ENCODE data around the gene ZDHHC24.

ZDHHC24 gene

DNA sequence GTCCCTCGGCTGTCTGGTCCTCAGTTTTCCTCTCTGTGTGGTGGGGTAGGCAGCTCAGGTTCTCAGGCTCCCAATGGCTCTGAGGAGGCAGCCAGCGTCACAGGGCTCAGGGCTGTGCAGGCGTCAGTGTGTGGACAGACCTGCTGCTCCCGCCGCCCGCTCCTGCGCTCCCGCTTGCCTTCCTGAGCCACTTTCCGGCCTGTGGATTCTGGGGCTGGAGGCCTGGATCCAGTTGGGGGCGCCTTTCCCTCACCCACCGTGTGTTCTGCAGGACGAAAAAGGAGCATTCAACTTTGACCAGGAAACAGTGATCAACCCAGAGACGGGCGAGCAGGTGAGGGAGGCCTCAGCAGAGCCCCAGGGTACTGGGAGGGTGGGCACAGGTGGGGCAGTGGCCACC is 50.9 kb downstream of the ZDHHC24 start:
- DNase-seq (ENCODE audit: low spot score) = no peak

DNA sequence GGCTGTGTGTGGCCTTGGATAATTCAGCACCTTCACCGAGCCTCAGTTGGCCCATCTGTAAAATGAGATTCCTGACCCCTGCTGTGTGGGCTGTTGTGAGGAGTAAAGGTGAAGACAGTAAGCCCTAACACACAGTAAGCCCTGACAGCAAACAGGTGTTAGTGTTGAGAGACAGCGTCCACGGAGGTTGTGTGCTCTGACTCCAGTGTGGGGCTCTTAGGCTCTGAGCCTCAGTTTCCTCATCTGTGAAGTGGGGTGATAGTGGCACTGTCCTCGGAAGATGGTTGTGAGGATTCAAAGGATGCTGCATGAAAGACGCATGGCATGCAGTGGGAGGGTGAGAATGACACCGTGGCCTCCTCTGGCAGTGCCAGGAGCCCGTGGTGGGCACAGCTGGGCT is 51.4 kb downstream of the ZDHHC24 start:
- no peak for DNase-seq (ENCODE audit: low spot score)

DNA sequence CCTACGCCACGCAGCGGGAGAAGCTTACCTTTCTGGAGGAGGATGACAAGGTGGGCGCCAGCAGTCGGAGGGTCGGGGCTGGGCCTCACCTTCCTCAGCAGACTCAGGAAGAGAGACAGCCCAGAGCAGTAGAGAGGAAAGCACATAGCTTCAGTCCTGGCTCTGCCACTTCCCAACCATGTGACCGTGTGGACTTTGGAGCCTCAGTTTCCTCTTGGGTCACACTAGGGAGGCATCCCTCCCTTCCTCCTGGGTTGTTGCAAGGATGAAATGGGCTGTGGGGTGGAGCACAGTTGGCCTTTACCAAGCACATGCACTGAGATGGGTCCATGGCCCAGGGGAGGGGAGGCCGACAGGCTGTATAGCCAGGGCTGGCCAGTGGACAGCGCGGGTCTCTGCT is 52.7 kb downstream of the ZDHHC24 start:
- no peak for DNase-seq (ENCODE audit: low spot score)

DNA sequence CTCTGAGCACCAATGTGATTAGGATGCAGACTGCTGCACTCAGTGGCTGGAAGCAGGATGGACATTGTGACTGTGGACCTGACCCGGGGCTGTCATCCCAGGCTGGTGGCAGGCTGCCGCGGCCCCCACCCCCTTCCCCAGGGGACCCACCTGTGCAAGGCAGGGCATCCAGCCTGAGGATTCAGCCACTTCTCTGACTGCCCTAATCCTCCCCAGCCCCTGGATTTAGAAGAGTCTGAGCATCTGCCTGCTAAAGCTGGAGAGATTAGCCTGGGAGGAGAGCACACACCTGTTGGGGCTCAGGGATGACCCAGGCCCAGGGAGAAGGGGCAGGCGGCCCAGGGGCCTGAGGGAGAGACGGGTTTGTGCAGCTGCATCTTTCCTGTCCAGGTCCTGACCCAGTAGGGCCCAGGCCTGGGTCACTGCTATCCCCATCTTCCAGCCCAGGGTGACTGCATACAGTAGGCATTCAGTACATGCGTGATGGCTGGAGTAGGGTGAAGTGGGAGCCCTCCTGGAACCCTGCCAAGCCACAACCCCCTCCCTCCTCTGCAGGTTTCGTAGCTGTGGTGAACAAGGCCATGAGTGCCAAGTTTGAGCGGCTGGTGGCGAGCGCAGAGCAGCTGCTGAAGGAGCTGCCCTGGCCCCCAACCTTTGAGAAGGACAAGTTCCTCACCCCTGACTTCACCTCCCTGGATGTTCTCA is 53.5 kb downstream of the ZDHHC24 start:
- no peak for DNase-seq (ENCODE audit: low spot score)

DNA sequence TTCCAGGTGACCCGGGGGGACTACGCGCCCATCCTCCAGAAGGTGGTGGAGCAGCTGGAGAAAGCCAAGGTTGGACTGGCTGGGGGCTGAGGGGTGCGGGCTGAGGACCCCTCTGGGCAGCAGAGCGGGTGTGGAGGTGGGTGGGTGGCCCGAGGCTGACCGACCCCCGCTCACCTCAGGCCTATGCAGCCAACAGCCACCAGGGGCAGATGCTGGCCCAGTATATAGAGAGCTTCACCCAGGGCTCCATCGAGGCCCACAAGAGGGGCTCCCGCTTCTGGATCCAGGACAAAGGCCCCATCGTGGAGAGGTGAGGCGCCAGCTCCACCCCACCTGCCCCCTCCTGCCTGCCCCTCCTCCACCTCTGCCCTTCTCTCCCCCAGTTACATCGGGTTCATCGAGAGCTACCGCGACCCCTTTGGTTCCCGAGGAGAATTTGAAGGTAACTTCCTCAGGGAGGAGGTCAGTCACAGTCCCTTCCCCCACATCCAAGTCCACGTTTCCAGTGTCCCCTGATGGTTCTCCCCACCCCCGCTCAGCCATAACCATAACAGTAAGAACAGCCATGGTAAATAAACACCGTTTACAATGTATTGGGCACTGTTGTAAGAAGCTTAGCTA is 54.4 kb downstream of the ZDHHC24 start:
- DNase-seq (ENCODE audit: low spot score) = no peak

DNA sequence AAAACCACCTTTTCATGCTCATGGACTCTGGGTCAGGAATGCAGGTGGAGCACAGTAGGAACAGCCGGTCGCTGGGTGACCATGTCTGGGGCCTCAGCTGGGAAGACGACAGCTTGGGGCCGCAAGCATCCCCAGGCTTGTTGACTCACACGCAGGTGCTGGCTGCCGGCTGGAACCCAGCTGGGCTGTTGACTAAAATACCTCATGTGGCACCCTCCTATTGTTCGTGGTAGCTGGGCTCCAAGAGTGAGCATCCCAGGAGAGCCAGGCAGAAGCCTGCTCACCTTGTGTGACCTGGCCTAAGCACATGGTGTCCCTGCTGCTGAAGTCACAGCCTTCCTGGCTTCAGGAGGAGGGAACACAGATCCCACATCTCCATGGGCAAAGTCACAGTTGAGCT is 56.2 kb downstream of the ZDHHC24 start:
- no peak for DNase-seq (ENCODE audit: low spot score)

DNA sequence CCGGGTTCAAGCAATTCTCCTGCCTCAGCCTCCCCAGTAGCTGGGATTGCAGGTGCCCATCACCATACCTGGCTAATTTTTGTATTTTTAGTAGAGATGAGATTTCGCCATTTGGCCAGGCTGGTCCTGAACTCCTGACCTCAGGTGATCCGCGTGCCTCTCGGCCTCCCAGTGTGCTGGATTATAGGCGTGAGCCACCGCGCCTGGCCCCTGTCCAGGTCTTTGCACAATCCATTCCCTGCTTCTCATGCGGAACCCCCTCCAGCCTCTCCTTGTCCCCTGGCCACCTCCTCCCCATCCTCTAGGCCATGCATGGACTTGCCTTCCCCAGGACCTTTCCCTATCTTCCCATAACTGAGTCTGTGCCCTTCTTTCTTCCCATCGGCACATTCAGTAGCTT is 56.9 kb downstream of the ZDHHC24 start:
- no peak for DNase-seq (ENCODE audit: low spot score)

DNA sequence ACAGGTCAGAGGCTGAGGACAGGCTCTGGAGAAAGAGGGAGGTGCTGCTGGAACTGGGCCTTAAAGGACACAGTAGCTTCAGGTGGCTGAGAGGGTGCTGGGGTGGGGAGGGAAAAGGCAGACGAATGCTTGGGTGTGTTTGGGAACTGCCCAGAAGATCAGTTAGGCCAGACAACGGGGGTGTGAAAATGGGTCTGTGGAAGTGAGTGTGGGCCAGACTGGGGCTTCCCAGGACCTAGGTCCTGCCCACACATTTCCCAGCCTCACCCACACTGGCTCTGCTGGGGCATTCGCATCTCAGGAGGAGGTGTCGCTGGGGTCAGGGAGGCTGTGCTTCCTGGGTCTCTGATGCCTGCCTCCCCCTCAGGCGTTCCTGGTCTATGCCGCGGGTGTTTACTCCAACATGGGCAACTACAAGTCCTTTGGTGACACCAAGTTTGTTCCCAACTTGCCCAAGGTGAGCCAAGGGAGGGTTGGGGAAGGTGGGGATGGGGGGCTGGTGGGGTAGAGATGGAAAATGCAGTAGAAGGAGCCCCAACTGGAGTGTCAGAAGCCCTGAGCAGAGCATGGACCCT is 61.0 kb downstream of the ZDHHC24 start:
- no peak for DNase-seq (ENCODE audit: low spot score)

DNA sequence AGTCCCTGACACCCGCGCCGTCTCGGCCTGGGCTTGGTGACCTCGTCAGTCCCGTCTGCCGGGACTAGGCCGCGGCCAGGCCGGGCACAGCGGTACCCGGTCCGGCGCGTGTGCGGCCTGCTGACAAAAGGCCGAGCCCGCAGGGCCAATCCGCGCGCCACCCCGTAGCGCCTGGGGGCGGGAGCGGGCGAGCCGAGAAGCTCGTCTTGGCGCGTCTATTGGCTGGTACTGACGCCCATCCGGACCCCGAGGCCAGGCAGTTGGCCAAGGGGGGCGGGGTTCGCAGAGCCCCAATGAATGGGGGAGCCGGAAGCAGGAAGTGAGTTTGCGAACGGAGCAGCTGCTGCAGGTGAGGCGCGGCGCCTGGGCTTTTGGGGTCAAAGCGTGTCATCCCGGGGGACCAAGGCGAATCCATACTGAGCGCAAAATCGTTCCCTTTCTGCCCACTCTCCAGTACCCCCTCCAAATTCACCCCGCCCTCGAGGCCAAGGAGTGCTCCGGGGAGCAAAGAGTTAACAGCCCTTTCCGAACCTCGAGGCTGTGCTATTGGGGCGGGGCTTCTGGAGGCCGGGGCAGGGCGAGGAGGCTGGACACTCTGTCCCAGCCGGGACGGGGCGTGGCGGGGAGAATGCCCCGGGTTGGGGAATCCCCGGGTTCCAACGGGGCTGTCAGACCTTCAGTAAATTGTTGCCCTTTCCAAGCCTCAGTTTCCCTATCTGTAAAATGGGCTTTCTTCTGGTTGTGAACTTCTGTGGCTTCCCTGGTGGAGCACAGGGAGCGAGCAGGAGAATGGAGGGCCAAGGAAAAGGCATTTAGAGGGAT is 65.5 kb downstream of the ZDHHC24 start, which contains the start of gene DPP3:
Gene DPP3, plus strand, starts transcription at position 318 of the 822 bp plus-strand sequence. CDS start 1,767 bp downstream, outside the sequence.
- DNase-seq (ENCODE audit: low spot score) = peak; percentile 97

DNA sequence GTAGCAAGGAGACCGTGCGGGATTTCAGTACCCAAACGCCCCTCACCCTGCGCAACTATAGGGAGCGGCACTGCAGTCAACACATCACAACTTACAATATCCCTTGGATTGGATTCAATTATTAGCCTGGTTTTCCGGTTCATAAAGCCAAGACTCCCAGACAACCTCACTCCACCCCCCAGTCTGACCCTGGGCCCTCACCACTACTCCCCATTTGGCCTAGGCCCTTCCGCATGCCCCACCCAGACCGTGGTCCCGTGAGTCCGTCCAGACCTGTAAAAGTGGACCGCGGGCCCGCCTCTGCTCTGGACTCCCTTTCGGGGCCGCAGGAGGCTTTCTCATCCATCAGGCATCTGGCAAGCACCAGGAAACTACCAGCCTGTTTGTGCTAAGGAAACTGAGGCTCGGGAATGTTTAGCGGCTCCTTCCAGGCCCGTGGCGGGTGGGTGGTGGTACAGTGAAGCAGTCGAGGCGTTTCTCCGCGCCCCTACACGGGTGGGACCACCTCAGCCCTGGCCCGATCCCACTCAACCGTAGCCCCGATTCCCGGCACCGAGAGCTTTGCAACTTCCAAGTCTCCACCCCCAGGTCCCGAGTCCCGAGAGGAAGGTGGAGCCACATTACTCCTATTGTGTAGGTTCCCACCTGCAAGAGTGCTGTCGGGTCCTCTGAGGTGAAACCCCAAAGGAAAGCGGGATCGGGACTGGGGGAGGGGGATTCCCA is 66.3 kb downstream of the ZDHHC24 start:
- DNase-seq (ENCODE audit: low spot score) = no peak

DNA sequence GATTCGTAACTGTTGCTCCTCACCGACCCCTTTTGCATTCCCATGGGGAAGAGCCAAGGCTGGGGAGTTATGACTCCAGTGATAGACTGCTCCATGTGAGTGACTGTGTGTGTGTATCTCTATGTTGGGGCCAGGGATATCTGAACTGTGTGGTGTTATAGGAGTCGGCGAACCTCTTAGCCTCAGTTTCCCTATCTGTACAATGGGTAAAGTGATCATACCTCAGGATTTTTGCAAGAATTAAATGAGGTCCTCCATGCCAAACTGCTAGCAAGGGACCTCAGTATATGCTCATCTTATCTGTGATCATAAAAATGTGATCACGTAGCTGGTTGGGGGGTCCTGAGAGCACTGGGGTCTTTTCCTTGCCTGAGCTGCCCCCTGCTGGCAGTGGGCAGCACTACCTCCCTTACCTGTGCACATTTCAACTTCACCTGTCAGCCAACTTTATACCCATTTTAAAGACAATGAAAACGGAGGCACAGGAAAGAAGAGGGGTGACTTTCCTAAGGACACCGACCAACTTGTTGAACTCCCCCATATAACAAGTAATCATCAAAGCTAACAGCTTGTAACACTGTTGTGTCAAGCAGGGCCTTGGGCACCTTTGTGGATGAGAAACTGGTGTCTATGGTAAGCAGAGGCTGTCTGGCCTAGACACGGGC is 67.0 kb downstream of the ZDHHC24 start:
- DNase-seq (ENCODE audit: low spot score) = peak; percentile 39

DNA sequence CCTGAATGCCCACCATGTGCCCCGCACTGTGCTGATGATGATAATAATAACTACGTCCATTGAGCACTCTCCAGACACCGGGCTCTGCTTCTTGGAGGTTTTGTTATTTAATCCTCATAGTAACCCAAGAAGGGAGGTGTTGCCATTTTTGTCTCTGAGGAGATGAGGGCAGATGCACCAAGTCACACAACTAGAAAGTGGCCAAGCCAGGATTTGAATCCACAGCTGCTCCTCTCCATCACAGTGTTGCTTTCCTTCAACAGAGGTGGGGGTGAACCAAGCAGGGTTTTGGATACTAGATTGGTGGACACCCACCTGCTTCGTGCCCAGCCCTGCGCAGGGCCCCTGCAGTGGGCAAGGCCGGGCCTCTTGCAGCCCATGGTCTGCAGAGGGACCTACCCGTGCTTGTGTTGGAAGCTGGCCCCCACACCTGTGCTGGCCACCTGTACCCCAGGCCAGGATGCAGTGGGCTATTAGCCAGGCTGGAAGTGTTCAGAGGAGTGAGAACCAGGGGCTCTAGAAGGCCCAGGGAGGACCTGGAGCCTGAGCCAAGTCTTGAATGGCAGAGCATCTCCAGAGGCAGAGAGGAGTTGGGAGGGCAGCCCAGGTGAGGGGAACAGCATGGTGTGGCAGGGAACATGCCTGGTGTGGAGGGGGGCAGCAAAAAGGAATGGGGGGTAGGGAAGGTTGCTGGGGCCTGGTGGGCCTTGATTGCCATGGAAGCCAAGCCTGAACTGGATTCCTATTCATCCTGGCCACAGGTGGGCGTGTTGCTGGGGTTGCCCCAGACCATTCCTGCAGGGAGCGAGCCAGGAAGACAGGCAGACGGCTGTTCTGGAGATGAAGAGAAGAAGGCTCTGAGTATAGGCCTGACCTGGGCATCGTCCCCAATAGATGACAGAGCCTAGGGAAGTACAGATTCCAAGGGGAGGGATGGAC is 68.3 kb downstream of the ZDHHC24 start:
- DNase-seq (ENCODE audit: low spot score) = no peak

DNA sequence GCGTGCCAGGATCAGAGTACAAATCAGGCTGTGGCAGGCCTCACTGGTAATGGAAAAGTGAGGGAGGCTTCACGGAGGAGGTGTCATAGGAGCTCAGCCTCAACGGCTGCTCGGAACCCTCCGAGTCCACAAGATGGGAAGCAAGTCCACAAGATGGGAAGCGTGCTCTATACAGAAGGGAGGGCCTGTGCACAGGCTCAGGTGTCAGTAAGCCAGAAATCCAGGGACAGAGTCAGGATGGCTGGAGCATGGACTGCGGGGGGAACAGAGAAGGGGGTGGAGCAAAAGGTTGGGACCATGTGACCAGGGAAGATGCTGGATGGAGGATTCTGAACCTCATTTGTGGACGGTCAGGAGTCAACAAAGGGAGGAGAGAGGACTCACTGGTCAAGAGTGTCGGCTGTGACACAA is 69.0 kb downstream of the ZDHHC24 start:
- DNase-seq (ENCODE audit: low spot score) = no peak

DNA sequence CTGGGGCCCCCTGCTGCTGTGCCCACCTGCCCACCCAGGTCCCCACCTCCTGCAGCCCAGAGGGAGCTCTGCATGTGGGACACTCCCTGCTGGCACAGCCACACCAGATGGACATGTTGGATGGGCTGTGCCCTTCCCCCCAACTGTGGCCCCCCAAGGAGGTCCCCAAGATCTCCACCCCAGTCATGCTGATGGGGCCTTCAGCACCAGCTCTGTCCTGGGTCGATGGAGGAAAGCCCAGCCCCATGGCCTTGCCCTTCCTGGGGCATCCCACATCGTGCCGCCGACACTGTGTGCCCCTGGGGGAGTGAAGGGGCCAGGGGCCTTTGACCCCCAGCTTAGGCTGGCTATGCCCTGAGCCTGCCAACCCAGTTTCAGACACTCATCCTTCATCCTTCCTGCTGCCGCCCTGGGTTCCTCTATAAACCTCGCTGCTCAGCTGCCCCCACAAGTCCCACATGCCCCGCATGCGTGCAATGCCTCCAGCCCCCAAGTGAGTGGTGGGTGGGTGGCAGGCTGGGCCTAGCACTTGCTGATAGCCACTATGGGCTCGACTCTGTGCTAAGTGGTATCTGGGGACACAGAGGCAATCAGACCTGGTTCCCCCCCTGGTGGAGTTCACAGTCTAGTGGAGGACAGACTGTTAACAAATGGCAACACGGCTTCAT is 69.5 kb downstream of the ZDHHC24 start:
- no peak for DNase-seq (ENCODE audit: low spot score)

DNA sequence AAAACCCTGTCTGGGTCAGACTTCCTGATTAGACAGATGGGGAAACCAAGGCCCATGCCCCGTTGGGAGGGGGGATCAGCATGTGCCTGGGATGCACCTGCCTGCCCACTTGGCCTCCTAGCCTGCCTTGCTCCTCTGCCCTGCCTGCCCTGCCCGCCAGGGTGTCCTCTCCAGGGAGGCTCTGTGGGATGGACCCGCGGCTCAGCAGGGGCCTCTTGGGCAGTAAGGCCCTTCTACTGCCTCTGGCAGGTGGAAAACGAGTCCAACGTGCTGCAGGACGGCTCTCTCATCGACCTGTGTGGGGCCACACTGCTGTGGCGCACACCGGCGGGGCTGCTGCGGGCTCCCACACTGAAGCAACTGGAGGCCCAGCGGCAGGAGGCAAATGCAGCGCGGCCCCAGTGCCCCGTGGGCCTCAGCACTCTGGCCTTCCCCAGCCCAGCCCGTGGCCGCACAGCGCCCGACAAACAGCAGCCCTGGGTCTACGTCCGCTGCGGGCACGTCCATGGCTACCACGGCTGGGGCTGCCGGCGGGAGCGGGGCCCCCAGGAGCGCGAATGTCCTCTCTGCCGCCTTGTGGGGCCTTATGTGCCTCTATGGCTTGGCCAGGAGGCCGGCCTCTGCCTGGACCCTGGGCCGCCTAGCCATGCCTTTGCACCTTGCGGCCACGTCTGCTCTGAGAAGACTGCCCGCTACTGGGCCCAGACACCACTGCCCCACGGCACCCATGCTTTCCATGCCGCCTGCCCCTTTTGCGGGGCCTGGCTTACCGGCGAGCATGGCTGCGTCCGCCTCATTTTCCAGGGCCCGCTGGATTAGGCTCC is 70.3 kb downstream of the ZDHHC24 start:
- DNase-seq (ENCODE audit: low spot score) = no peak

DNA sequence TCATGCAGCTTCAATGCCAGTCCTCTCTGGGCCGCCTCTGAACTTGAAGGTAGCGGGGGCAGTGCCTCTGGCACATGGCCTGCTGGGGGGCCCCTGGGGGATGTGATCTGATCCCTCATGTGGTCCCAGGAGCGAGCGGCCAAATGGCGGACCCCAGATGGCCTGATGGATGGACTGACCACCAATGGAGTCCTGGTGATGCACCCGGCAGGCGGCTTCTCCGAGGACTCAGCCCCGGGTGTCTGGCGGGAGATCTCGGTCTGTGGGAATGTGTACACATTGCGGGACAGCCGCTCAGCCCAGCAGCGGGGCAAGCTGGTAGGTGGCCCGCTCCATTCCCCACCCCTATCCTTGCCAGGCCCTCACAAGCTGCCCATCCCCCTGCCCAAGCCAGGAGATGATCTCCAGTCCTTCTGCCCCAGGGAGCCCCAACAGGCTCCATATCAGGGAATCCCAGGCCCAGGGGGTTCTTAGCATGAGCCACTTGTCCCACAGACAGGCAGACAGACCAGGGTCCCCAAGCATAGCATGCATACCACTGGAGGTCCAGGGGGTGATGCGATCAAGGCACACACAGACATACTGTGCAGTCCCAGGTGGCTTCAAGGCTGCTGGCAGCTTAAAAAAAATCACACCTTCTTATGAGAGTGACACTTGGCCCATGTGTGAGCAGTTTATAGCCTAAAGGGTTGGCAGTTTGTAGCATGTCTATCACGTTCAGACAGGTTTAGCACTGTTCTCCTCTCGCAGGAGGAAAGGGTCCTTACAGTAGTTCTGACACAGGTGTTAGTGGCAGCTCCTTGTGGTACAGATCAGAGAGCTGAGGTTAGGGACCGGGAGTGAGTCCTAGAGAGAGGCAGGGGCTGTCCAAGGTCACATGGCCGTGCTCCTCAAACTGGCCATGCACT is 72.0 kb downstream of the ZDHHC24 start:
- DNase-seq (ENCODE audit: low spot score) = no peak

DNA sequence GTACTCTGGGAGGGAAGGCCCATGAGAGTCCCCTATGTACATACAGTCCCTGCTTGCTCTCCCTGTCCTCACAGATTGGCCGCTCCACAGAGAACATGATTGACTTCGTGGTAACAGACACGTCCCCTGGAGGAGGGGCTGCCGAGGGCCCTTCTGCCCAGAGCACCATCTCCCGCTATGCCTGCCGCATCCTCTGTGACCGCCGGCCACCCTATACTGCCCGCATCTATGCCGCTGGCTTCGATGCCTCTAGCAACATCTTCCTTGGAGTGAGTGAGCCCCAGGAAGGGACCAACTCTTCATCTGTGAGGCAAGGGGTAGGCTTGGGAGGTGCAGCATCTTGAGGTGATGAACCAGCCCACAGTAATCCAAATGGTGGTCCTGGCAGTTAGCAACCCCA is 72.7 kb downstream of the ZDHHC24 start:
- no peak for DNase-seq (ENCODE audit: low spot score)

DNA sequence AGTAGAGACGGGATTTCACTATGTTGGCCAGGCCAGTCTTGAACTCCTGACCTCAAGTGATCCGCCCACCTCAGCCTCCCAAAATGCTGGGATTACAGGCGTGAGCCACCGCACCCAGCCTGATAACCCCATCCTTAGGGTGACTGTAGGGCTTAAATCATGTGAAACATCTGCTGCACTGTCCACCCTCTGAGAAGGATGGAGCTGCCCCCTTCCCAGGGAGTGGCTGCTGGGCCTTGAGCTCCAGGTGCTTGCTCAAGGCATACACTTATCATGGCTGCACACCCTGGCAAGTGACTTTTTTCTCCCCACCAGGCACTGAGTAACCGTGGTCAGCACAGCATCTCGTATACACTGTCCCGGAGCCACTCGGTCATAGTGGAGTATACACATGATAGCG is 73.8 kb downstream of the ZDHHC24 start:
- no peak for DNase-seq (ENCODE audit: low spot score)

Data from hematopoietic multipotent progenitor cell treated with erythropoietin and hydrocortisone succinate and interleukin-3 and kit ligand, for 15 days (in vitro differentiated cells).